GM12878 (cell line): Measurements from ENCODE around the gene C1orf174. TPM values are rescaled to one million over a fixed set of nuclear protein-coding genes. Genes with fewer than 3 reads are reported as not detected.

Source experiments
- ATAC-seq: fragments of 200-7000 bp; cut with Tn5 transposase; 3 replicates; pipeline ENCODE4 v1.9.1; 2020; ENCODE audit warnings: mild to moderate bottlenecking, moderate library complexity
- BruUV-seq: library from RNA; stranded (reverse); fragments of 400-500 nt; replicated peaks from 2 replicates; lab custom pipeline; 2021; lab: Mats Ljungman, UMichigan
- CTCF ChIA-PET: fragments of 300-600 bp; sonication (Branson Sonifier 250); formaldehyde crosslinking; extraction: SDS; loops from one replicate; lab custom pipeline; 2021; ENCODE audit warnings: inconsistent platforms; lab: Yijun Ruan, JAX
- POLR2A ChIA-PET: fragments of 350-600 bp; formaldehyde crosslinking; extraction: SDS; loops from one replicate; lab custom pipeline; 2021; ENCODE audit warnings: inconsistent platforms; lab: Charles Lee
- RAD21 ChIA-PET: fragments of 300-600 bp; sonication (Branson Sonifier 250); formaldehyde crosslinking; loops from one replicate; lab custom pipeline; 2023; ENCODE audit warnings: antibody characterized with exemption; ENCODE audit not compliant: unreplicated experiment; lab: Charles Lee
- SMC1A ChIA-PET: fragments of 300-600 bp; sonication (Branson Sonifier 250); formaldehyde crosslinking; loops from one replicate; lab custom pipeline; 2023; ENCODE audit not compliant: unreplicated experiment, uncharacterized antibody; lab: Charles Lee
- DNase-seq: peaks from one replicate; pipeline ENCODE4 v3.0.0-alpha.2; 2011; ENCODE audit warnings: low read depth, low spot score
- FAIRE-seq: peaks from 3 replicates; lab custom pipeline; 2011; peaks lifted over from hg19 to GRCh38; lab: Jason Lieb, UNC
- H2AFZ ChIP-seq: 2 replicates; pipeline ENCODE4 v1.6.0; 2011; ENCODE audit warnings: low read depth, low read length, control low read depth; ENCODE audit not compliant: control insufficient read depth
- H3K27ac ChIP-seq: 2 replicates; pipeline ENCODE4 v1.5.1; 2011; ENCODE audit warnings: control low read depth; ENCODE audit not compliant: control insufficient read depth, insufficient read depth
- H3K27me3 ChIP-seq, 2 experiments: replicated peaks in 1 of 2; 2 replicates each; pipeline versions ENCODE4 v1.6.0 to v1.6.1; 2011; ENCODE audit warnings: low read length in 1 of 2; ENCODE audit not compliant: control insufficient read depth in 2 of 2, insufficient read depth in 2 of 2
- H3K36me3 ChIP-seq, 2 experiments: 2 replicates each; pipeline ENCODE4 v1.5.1; 2011; ENCODE audit warnings: low read length in 1 of 2; ENCODE audit not compliant: control insufficient read depth in 2 of 2, insufficient read depth in 2 of 2
- H3K4me1 ChIP-seq: 2 replicates; pipeline ENCODE4 v1.6.1; 2011; ENCODE audit warnings: mild to moderate bottlenecking, low read length, moderate library complexity, mixed read lengths; ENCODE audit not compliant: control insufficient read depth, insufficient read depth
- H3K4me2 ChIP-seq: 2 replicates; pipeline ENCODE4 v1.6.0; 2011; ENCODE audit warnings: control low read depth; ENCODE audit not compliant: control insufficient read depth, insufficient read depth
- H3K4me3 ChIP-seq: fragments of 200-600 bp; sonication (generic); 2 replicates; pipeline ENCODE4 v1.5.1; 2016
- H3K79me2 ChIP-seq: 2 replicates; pipeline ENCODE4 v1.6.0; 2011; ENCODE audit warnings: low read length; ENCODE audit not compliant: control insufficient read depth, insufficient read depth
- H3K9ac ChIP-seq: 2 replicates; pipeline ENCODE4 v1.8.0; 2011; ENCODE audit warnings: low read length, control low read depth, mixed read lengths; ENCODE audit not compliant: control insufficient read depth, insufficient read depth
- H3K9me3 ChIP-seq: replicated peaks from 3 replicates; pipeline ENCODE4 v1.5.1; 2011; ENCODE audit warnings: mild to moderate bottlenecking, low read length; ENCODE audit not compliant: control insufficient read depth, insufficient read depth
- H4K20me1 ChIP-seq: 2 replicates; pipeline ENCODE4 v1.6.0; 2011; ENCODE audit not compliant: control insufficient read depth, insufficient read depth
- CREB1 ChIP-seq: IDR thresholded peaks from 2 replicates; pipeline ENCODE4 v1.6.1; 2012; ENCODE audit warnings: low read depth, mild to moderate bottlenecking, inconsistent platforms
- HCFC1 ChIP-seq: fragments of 150-350 bp; IDR thresholded peaks from 2 replicates; pipeline ENCODE4 v1.6.1; 2014; ENCODE audit warnings: low read length
- NFYA ChIP-seq: IDR thresholded peaks from 2 replicates; pipeline ENCODE4 v1.6.1; 2011; ENCODE audit warnings: low read depth, mild to moderate bottlenecking, low read length, improper control_type of control experiment, borderline replicate concordance
- RAD21 ChIP-seq: IDR thresholded peaks from 2 replicates; pipeline ENCODE4 v1.6.1; 2011; ENCODE audit warnings: mild to moderate bottlenecking, low read depth, low read length, moderate library complexity; ENCODE audit not compliant: insufficient read depth
- RFX5 ChIP-seq: IDR thresholded peaks from 2 replicates; pipeline ENCODE4 v1.6.1; 2011; ENCODE audit warnings: low read depth, low read length, improper control_type of control experiment
- TCF12 ChIP-seq: IDR thresholded peaks from 2 replicates; pipeline ENCODE4 v1.6.1; 2011; ENCODE audit warnings: low read depth, mild to moderate bottlenecking, low read length
- WGBS: methylation state at CpG from one replicate; pipeline ENCODE4 v1.1.6; 2016; ENCODE audit warnings: low lambda C conversion rate; ENCODE audit not compliant: insufficient replicate concordance, insufficient coverage; ENCODE audit errors: missing lambda C conversion rate; 5-methylcytosine and 5-hydroxymethylcytosine counted together
- in situ Hi-C: fragments of 300-500 bp; cut with MboI; formaldehyde crosslinking; loops from 9 replicates; pipeline ENCODE4 v1.14.3; 2018; ENCODE audit warnings: mixed read lengths
- intact Hi-C: fragments of 100-400 bp; cut with micrococcal nuclease; formaldehyde crosslinking; loops from one replicate; pipeline ENCODE4 v1.14.2; 2022; ENCODE audit not compliant: unreplicated experiment
- polyA plus RNA-seq, 11 experiments: library from polyadenylated mRNA; depleted of rRNA in 4 of 11; unstranded in 6 of 11; stranded (reverse) in 5 of 11; fragments of >200 nt; fragmentation: Nextera tagmentation in 4 of 11; fragmentation: Illumina TruSeq in 1 of 11; extraction: Ambion mirVana in 4 of 11; extraction: Trizol in 1 of 11; gene quantifications; 1 replicate in 1 of 11; 2 replicates in 10 of 11; pipeline versions ENCODE4 v1.2.1 to v1.2.3, GENCODE V29; 2011 to 2016; ENCODE audit warnings: inconsistent platforms in 2 of 11, missing spikeins in 2 of 11, low read depth in 1 of 11
- total RNA-seq, 4 experiments: library from RNA; depleted of rRNA in 3 of 4; stranded (reverse); fragments of >200 nt in 3 of 4; fragmentation: Illumina TruSeq in 1 of 4; extraction: Trizol in 1 of 4; gene quantifications; 2 replicates each; pipeline versions ENCODE4 v1.2.1 to v1.2.3, GENCODE V29; 2013 to 2021
- TF ChIP-seq, protein P1 (sequence below): fragments of 450-650 bp; formaldehyde crosslinking; IDR thresholded peaks from 2 replicates; pipeline ENCODE4 v1.4.0; 2022; ENCODE audit warnings: mild to moderate bottlenecking, moderate library complexity
- TF ChIP-seq, protein P2 (sequence below): fragments of 450-650 bp; IDR thresholded peaks from 2 replicates; pipeline ENCODE4 v1.6.1; 2018; ENCODE audit warnings: mild to moderate bottlenecking, low read depth, moderate library complexity; ENCODE audit not compliant: partially characterized antibody
- TF ChIP-seq, protein P3 (sequence below), 3 experiments: IDR thresholded peaks in 2 of 3; conservative IDR thresholded peaks in 1 of 3; 2 replicates each; pipeline ENCODE4 v1.5.1; 2011; ENCODE audit warnings: low read depth in 3 of 3, low read length in 3 of 3, mild to moderate bottlenecking in 3 of 3, control low read depth in 2 of 3, moderate library complexity in 2 of 3, inconsistent platforms in 1 of 3, mixed read lengths in 1 of 3; ENCODE audit not compliant: control insufficient read depth in 2 of 3, insufficient read depth in 1 of 3; ENCODE audit errors: extremely low read depth in 1 of 3
- TF ChIP-seq, protein P4 (sequence below): IDR thresholded peaks from 2 replicates; pipeline ENCODE4 v1.6.1; 2011; ENCODE audit warnings: low read depth, mild to moderate bottlenecking, low read length, moderate library complexity, borderline replicate concordance; ENCODE audit errors: extremely low read depth

The C1orf174 gene
- total and polyA plus RNA-seq, 10 of the 15 experiments (the other 5 are each of a cell fraction or from before 2014, with no cell fraction given), result 17.5 to 35.4 (median 25.1) TPM

DNA sequence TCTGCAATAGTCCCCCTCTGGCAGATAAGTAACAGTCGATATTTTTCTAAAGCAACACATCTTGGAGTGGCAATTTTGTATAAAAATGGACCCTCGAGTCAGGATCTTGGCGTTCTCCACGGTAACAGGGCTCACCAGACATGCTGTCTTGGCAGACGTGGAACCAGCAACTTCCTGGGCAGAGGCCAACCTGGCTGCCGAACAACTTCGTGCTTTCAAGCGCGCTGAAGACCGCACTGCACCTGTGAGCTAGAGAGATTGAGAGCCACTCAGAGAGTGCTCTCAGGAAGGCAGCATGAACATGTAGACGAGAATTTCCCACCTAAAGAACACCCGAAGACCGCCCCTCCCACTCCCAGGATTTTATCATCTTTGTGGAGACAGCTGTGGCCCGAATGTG, 7.3 kb downstream of the C1orf174 start:
- in situ Hi-C loops (no loop called here), intact Hi-C loops (no loop called here)
- ChIA-PET POLR2A (no interaction called here), RAD21 (interaction anchor here (0.8 kb wide), 1 partner anchor 35 kb away, joined by 3 read pairs; the partner anchor contains the start of gene DFFB), SMC1A (interaction anchor here (0.9 kb wide), 1 partner anchor 35 kb away, joined by 3 read pairs; no protein-coding TSS in a partner anchor), CTCF (no interaction called here)
- TF ChIP-seq, protein P1, sequence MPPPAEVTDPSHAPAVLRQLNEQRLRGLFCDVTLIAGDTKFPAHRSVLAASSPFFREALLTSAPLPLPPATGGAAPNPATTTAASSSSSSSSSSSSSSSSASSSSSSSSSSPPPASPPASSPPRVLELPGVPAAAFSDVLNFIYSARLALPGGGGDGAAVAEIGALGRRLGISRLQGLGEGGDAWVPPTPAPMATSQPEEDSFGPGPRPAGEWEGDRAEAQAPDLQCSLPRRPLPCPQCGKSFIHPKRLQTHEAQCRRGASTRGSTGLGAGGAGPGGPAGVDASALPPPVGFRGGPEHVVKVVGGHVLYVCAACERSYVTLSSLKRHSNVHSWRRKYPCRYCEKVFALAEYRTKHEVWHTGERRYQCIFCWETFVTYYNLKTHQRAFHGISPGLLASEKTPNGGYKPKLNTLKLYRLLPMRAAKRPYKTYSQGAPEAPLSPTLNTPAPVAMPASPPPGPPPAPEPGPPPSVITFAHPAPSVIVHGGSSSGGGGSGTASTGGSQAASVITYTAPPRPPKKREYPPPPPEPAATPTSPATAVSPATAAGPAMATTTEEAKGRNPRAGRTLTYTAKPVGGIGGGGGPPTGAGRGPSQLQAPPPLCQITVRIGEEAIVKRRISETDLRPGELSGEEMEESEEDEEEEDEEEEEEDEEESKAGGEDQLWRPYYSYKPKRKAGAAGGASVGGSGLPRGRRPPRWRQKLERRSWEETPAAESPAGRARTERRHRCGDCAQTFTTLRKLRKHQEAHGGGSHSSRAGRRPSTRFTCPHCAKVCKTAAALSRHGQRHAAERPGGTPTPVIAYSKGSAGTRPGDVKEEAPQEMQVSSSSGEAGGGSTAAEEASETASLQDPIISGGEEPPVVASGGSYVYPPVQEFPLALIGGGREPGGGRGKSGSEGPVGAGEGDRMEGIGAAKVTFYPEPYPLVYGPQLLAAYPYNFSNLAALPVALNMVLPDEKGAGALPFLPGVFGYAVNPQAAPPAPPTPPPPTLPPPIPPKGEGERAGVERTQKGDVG (CRISPR knock-in tag), result no peak
- TF ChIP-seq, protein P2, sequence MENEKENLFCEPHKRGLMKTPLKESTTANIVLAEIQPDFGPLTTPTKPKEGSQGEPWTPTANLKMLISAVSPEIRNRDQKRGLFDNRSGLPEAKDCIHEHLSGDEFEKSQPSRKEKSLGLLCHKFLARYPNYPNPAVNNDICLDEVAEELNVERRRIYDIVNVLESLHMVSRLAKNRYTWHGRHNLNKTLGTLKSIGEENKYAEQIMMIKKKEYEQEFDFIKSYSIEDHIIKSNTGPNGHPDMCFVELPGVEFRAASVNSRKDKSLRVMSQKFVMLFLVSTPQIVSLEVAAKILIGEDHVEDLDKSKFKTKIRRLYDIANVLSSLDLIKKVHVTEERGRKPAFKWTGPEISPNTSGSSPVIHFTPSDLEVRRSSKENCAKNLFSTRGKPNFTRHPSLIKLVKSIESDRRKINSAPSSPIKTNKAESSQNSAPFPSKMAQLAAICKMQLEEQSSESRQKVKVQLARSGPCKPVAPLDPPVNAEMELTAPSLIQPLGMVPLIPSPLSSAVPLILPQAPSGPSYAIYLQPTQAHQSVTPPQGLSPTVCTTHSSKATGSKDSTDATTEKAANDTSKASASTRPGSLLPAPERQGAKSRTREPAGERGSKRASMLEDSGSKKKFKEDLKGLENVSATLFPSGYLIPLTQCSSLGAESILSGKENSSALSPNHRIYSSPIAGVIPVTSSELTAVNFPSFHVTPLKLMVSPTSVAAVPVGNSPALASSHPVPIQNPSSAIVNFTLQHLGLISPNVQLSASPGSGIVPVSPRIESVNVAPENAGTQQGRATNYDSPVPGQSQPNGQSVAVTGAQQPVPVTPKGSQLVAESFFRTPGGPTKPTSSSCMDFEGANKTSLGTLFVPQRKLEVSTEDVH, result no peak
- no peak for TF ChIP-seq NFYA
- TF ChIP-seq CREB1, result no peak
- TF ChIP-seq, protein P3, sequence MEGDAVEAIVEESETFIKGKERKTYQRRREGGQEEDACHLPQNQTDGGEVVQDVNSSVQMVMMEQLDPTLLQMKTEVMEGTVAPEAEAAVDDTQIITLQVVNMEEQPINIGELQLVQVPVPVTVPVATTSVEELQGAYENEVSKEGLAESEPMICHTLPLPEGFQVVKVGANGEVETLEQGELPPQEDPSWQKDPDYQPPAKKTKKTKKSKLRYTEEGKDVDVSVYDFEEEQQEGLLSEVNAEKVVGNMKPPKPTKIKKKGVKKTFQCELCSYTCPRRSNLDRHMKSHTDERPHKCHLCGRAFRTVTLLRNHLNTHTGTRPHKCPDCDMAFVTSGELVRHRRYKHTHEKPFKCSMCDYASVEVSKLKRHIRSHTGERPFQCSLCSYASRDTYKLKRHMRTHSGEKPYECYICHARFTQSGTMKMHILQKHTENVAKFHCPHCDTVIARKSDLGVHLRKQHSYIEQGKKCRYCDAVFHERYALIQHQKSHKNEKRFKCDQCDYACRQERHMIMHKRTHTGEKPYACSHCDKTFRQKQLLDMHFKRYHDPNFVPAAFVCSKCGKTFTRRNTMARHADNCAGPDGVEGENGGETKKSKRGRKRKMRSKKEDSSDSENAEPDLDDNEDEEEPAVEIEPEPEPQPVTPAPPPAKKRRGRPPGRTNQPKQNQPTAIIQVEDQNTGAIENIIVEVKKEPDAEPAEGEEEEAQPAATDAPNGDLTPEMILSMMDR (IDR thresholded peaks at IDR 0.05 in 2 of 3, conservative IDR thresholded peaks at IDR 0.05 in 1 of 3; ENCODE audit: control insufficient read depth in 2 of 3, extremely low read depth in 1 of 3, insufficient read depth in 1 of 3, low read depth in 3 of 3, low read length in 3 of 3), result no peak
- no peak for TF ChIP-seq RAD21
- TF ChIP-seq HCFC1, result no peak
- no peak for TF ChIP-seq RFX5
- no peak for TF ChIP-seq TCF12
- TF ChIP-seq, protein P4, sequence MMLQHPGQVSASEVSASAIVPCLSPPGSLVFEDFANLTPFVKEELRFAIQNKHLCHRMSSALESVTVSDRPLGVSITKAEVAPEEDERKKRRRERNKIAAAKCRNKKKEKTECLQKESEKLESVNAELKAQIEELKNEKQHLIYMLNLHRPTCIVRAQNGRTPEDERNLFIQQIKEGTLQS, result no peak
- WGBS, result 89% methylated on average over 14 of the region's 14 CpGs
- BruUV-seq, result no TSS peak
- no peaks in the 10 kb centered on the region for H3K9me3 ChIP-seq
- DNase-seq (no peak), ATAC-seq (no peak), FAIRE-seq (no peak)
- peaks cover 11 to 14% of the 10 kb centered on the region in 2 experiments for H3K36me3 ChIP-seq
- peak overlapping the region; percentile 44; the same call in 1 of the 2 replicates for H3K4me2 ChIP-seq
- H3K27me3 ChIP-seq, result no peaks in the 10 kb centered on the region
- H3K9ac ChIP-seq, result no peak overlapping the region
- peaks cover 16% of the 10 kb centered on the region for H3K4me1 ChIP-seq
- H3K27ac ChIP-seq, result no peak overlapping the region
- H4K20me1 ChIP-seq, result no peaks in the 10 kb centered on the region
- H3K4me3 ChIP-seq, result no peak overlapping the region
- H3K79me2 ChIP-seq, result peaks cover 9% of the 10 kb centered on the region
- no peak overlapping the region for H2AFZ ChIP-seq
